ENCODE data around the gene CCDC106. TPM values are rescaled to one million over a fixed set of nuclear protein-coding genes. Genes with fewer than 3 reads are reported as not detected.

The CCDC106 gene
- total RNA-seq = 10.9 TPM

DNA sequence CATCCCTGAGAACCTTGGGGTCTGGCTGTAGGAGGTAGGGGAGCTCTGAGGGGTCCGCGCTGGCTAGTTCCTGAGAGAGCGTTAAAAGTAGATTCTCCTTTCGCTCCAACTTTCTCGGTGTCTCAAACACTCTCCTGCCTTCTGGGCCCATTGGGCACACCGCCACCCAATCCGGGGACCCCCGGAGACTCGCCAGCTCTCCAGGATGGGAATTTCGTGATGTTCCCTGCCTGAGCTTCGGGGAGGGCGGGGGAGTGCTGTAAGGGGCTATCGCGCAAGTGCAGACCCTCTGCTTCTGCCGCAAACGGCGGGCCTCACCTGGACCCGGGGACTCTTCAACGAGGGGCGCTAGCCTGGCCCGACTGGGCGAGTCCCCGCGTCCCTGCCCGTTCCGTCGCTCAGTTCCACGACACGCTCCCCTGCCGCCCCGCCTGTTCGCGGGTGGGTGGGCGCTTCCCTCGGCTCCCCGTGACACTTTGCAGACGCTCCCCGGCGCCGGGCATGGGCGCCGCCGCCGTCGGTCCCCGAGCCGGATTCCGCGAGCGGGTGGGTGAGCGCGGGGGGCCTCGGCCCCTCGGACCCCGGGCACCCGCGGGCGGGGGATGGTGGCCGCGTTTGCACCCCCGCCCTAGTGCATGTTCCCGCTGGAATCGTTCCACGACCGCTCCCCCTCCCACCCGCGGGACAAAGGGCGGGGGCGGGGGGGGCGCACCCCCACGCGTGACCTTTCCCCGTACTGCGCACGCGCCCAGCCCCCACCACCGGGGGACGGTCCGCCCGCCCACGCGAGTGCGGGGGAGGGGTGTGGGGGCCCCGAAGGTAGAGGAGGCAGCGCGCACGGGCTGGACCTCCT, at the start of gene CCDC106:
Gene CCDC106 (plus strand): TSS at position 481 of the 853 bp plus-strand sequence. CDS start 835 bp downstream, outside the sequence.

DNA sequence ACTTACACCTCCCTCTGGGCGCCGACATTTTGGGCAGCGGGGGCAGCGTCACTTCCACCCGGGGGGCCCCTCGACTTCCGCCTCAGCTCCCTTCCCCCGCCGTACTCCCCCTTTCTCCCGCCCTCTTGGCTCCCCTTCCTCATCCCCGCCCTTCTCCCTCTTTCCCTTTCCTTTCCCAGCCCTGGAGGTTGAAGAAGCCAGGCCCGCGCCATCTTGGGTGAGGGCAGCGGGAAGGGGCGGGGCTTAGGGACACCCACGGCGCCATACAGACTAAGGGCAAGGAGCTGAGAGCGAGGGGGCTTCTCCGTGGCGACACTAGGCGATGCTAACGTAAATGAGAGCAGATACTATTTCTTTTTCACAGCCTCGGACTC, 48.6 kb upstream of the CCDC106 start, which contains the start of gene FIZ1:
Gene FIZ1 (minus strand): TSS at position 50 of the 374 bp plus-strand sequence. CDS start 1,652 bp downstream, outside the sequence.

DNA sequence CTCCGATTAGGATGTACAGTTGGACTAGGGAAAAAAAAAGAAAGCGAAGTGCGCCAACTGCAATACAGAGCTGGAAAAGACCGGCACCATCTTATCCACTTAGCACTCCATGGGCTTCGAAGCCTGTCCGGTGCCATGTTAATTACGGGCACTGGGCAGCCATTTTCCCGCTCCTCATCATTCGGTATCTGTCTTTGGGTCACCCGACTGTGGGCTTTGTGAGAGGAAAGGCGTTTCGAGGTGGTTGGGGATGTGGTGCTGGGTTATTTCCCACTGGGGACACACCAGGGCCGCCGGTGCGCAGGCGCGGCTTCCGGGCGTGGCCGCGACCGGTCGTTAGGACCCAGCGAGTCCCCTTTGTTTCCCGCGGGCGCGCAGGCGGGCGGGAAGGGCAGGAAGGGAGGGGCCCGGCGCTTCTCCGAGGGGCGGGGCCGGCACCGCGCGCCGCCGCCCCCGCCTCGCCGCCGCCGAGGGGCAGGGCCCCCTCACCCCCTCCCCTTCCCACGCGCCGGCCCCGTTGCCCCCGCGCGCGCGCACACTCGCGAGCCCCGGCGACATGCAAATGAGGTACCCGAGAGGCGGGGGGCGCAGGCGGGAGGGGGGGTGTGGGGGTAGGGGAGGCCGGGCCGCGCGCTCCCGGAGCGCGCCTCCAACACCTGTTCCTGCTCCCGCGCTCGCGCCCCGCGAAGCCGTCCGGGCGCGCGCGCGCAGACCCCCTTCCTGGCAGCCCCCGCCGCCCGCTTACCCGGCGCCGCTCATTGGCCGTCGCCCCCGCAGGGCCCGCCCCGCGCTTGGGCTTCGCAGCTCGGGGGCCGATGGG, 48.0 kb upstream of the CCDC106 start, which contains the start of gene ZNF524:
Gene ZNF524 (plus strand): TSS at position 447 of the 820 bp plus-strand sequence. CDS start 1,825 bp downstream, outside the sequence.

DNA sequence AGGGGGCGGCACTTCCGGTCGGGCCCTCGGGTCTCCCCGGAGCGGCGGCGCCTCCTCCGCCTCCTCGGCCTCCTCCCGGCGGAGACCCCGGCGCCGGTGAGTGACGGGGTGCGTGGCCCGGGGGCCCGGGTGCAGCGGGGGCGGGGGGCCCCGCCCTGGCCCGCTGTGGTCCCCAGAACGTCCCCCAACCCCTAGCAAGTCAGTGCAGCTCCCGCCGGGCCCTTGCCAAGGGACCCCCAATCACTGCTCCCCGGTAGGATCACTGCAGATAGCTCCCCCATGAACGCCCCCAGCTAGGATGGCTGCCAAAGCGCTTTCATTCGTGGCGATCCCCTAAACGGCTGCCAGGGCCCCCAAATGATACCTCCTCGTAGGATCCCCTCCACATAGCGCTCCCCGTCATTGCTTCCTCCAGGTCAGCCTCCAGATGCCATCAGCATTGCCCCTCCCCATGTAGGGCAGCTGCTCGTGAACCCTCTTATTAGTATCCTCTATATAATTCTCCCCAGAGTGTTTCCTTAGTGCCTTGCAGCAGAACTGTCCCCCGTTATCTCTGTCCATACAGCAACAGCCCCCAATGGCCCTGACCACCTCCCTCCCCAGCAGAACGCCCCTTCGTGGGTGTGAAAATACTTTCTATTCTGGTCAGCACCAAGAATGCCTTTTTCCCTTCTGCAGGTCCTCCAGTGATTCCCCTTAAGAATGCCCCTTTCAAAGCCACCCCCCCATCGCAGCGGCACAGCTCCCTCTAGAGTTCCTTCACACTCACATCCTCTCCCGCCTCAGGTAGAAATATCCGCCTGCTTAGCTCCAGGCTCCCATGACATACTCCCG, 42.2 kb upstream of the CCDC106 start, which contains the start of gene ZNF865:
Gene ZNF865 (plus strand): TSS at position 11 of the 834 bp plus-strand sequence. CDS start 7,972 bp downstream, outside the sequence.

DNA sequence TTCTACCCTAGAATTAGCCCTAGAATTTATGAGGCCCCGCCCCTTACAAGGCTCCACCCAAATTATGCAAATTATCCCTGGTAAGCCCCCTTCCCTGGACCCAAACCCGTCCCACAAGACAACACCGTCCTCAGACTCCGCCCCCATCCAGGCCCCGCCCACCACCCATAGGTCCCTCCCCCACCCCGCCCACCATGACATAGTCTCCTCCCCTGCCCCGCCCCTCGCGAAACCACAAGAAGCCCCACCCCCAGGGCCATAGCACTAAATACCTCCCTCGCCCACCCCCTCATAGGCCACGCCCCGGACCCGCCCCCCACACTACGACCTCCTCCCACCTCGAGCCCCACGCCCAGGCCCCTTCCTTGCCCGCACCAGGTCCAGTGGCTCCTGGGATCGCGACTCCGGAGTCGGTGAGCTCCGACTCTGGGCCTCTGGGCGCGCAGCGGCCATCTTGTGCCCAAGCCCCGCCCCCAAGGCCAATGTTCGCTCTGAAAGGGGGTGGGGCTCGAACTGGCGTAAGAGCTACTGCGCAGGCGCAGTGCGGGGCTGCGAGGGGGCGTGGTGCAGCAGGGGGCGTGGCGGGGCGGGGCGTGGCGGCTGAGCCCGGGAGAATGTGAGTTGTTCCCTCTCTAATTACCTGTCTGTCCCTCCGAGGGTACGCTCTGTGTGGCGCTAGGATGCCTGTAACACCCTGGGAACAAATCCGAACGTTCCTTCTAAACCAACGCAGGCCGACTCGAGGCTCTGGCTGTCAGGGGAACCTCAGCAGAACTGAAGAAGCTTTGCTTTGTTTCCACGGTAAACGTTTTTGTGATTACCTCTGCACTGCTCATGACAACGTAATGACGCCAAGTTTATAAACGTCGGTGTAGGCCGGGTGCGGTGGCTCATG, 23.7 kb upstream of the CCDC106 start, which contains the start of gene ZNF784:
Gene ZNF784 (minus strand): TSS at position 458 of the 895 bp plus-strand sequence. CDS start 5 bp downstream, at position 453.

DNA sequence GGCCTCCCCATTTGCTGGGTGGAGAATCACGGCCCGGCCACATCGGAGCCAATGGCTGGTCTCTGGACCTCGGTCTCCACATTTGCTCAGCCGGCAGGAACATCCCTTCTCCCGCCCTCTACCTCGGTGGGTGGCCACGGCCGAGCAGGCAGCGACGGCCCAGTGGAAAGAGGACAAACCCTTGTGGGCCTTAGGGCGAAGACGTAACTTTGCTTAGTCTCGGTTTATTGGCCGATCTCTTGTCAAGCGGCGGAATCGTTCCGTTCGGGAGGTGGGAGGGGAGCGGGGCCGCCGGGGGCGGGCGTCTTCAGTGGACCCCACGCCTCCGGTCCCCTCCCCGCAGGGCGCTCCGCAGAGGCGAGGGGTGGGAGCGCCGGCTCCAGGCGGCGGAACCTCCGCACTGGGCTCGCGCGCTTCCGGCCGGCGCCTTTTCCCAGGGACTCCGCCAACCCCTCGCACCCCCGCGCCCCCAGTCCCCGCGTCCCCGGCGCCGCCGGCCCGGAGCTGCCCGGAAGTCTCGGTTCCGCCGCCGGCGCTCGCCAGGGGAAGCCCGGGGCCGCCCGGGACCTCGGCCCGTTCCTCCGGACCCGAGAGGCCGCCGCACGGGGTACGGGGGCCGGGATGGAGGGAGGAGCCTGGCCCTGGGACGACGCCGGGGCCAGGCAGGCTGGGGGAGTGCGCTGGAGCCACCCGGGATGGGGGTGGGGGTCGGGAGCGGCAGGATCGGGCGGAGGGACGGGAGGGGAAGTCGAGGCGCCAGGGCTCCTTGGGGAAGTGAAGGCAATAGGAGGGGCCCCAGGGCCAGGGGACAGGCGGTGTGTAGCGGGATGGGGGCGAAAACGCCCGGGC, 7.2 kb upstream of the CCDC106 start, which contains the start of gene ZNF580:
Gene ZNF580 (plus strand): TSS at position 426 of the 849 bp plus-strand sequence. CDS start 1,507 bp downstream, outside the sequence.

DNA sequence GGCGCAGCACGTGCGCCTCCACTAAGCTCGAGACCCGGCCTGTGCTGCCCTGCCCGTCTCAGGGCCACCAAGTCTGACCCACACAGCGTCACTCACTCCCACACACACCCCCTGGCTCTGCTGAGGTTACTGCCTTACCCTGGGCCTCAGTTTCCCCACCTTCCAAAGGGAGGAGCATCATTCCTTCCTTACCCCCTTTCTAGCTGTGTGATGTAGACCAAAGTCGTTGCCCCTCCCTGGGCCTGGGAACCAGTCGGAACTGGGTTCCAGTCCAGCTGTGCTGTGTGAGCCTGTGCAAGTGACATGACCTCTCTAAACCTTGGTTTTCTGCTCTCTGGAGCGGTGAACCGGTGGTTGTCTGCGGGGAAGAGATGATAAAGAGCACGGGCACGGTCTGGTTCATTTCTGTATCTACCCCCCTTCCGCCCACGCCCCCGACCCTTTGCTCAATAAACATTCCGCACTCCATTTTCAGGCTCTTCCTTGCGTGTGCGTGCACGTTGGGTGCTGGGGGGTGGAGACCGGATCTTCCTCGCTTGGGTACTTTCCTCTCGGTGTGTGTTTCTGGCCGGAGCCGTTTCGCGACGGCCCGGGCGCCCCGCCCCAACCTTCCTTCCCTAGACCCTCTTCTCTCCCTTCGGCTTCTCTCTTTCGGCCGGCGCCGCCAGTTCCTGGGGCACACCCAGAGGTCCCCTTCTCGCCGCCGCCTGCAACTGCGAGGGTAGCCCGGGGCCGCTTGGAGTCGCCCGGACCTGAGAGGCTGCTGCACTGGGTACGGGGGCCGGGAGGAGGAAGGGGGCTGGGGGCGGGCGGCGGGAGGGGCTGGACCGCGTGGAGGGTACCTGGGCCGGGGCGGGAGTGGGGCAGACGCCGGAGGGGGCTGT, 4.8 kb upstream of the CCDC106 start, which contains the start of gene ZNF581:
Gene ZNF581 (plus strand): TSS at position 647 of the 884 bp plus-strand sequence. CDS start 923 bp downstream, outside the sequence.

DNA sequence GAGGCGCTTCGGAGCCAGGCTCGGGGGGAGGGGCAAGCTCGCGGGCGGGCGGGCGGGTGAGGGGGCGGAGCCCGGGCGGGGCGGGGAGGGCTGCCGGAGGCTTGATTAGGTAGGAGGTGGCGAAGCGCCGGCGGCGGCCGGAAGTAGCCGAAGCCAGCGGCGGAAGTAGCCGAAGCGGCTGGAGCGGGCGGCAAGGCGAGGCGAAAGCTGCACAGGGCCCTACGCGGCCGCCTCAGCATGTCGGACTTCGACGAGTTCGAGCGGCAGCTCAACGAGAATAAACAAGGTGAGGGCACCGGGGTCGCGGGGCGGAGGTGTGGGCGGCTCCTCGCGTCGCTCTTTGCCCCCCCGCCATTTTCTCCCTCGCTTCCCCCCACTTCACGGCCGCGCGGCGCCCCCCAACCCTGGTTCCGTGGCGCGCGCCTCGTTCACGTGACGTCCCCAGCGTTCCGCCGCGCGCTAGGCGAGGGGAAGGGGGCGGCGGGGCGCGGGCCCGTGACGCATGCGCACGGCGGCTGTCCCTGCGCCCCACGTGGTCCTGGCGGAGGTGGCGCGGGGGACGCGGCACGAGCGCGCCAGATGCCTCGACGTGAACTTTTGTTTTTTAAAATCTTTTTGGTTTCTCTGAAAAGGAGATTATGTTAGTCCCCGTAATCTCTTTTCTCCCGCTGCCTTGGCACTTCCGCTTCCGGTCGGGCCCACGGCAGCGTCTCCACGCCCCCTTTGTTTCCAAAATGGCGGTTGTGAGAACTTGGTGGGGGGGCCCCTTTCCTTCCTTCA, 7.0 kb downstream of the CCDC106 start, which contains the start of gene U2AF2:
Gene U2AF2 (plus strand): TSS at position 168 of the 780 bp plus-strand sequence. CDS start 70 bp downstream, at position 238.

DNA sequence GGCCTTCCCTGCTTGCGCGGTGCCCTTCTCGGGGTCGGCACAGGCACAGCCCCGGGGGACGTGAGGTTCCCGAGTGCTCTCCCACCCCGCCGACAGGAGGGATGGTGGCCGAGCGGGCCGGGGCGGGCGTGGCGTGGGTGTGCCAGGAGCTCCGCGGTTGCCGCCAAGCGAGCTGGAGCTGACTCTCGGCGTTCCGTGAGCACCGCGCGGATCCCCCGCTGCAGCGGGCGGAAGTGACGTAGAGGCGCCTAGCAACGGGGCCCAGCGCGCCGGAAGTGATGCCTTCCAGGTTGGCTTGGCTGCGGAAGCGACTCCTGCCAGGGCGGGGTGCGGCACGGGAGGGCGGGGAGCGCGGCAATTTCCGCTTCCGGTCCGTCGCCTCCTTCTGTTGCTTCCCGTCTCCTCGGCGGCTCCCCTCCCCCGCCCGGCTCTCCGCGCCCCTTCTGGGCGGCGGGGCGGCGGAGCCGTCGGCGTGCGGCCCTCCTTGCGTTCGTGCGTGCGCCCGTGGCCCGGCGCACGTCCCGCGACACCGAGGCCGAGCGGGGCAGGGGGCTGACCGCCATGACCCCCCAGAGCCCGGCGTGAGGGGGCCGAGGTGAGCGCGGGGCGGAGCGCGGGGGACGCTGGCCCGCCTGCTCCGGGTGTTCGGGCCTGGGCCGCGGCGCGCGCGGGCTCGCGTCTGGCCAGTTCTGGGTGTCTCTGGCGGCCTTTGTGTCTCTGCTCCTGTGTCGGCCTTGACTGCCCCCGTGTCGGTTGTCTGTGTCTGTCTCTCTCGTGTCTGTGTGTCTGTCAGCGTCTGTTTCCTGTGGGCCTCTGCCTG, 27.0 kb downstream of the CCDC106 start, which contains the start of gene EPN1:
Gene EPN1 (plus strand): TSS at position 386 of the 820 bp plus-strand sequence. CDS start 3,402 bp downstream, outside the sequence.

Other genes starting within 250 kb of the CCDC106 start
- gene UBE2S, start 240.4 kb upstream of the CCDC106 start, total RNA-seq = 21.2 TPM
- 1.5 TPM for gene SHISA7, start 204.9 kb upstream of the CCDC106 start, total RNA-seq
- gene ISOC2, start 186.6 kb upstream of the CCDC106 start, total RNA-seq = 22.9 TPM
- gene C19orf85, start 183.5 kb upstream of the CCDC106 start, total RNA-seq = not detected
- gene ZNF628, start 171.6 kb upstream of the CCDC106 start, total RNA-seq = 2.3 TPM
- 13.0 TPM for gene NAT14, start 163.0 kb upstream of the CCDC106 start, total RNA-seq
- 20.5 TPM for gene SSC5D, start 159.8 kb upstream of the CCDC106 start, total RNA-seq
- gene SBK2, start 111.1 kb upstream of the CCDC106 start, total RNA-seq = 0.99 TPM
- gene SBK3, start 102.7 kb upstream of the CCDC106 start, total RNA-seq = not detected
- gene ZNF579, start 67.4 kb upstream of the CCDC106 start, total RNA-seq = 3.6 TPM
- 8.7 TPM for gene FIZ1, start 48.7 kb upstream of the CCDC106 start, total RNA-seq
- gene ZNF524, start 47.9 kb upstream of the CCDC106 start, total RNA-seq = 10.4 TPM
- 5.4 TPM for gene ZNF865, start 42.6 kb upstream of the CCDC106 start, total RNA-seq
- 9.3 TPM for gene ZNF784, start 23.6 kb upstream of the CCDC106 start, total RNA-seq
- gene ZNF580, start 7.2 kb upstream of the CCDC106 start, total RNA-seq = 10.8 TPM
- gene ZNF581, start 4.6 kb upstream of the CCDC106 start, total RNA-seq = 9.7 TPM
- gene U2AF2, start 6.8 kb downstream of the CCDC106 start, total RNA-seq = 105 TPM
- gene EPN1, start 27.0 kb downstream of the CCDC106 start, total RNA-seq = 72.5 TPM
- not detected for gene NLRP9, start 90.2 kb downstream of the CCDC106 start, total RNA-seq
- gene RFPL4A, start 110.9 kb downstream of the CCDC106 start, total RNA-seq = not detected
- not detected for gene RFPL4AL1, start 120.9 kb downstream of the CCDC106 start, total RNA-seq
- not detected for gene NLRP11, start 183.8 kb downstream of the CCDC106 start, total RNA-seq
- gene NLRP4, start 188.3 kb downstream of the CCDC106 start, total RNA-seq = not detected

All from camera-type eye (tissue), 1 donor.